ENCODE data around the gene TSPEAR.

TSPEAR gene

GRCh38 chr21:44644878-44645277, 66.5 kb downstream of the TSPEAR start:
- no peak overlapping the region for H3K4me3 ChIP-seq (ENCODE audit: low read depth, low read length, poor library complexity, severe bottlenecking)

GRCh38 chr21:44643741-44644310, 67.5 kb downstream of the TSPEAR start:
- Histone ChIP-seq H3K9ac (ENCODE audit: low read length) (no peak overlapping the region), H3K36me3 (ENCODE audit: insufficient read depth, low read length) (no peaks in the 10 kb centered on the region), H3K4me3 (ENCODE audit: low read depth, low read length, poor library complexity, severe bottlenecking) (no peak overlapping the region), H4K20me1 (ENCODE audit: insufficient read depth, low read length) (no peaks in the 10 kb centered on the region), H3K9me2 (ENCODE audit: low read depth, low read length) (no peaks in the 10 kb centered on the region), H3K9me3 (ENCODE audit: low read length) (peaks cover 8% of the 10 kb centered on the region), H3K4me1 (ENCODE audit: insufficient read depth, low read length, severe bottlenecking) (no peaks in the 10 kb centered on the region), H3F3A (ENCODE audit: insufficient read depth, low read length) (no peaks in the 10 kb centered on the region), H2AFZ (ENCODE audit: low read length) (no peak overlapping the region), H3K4me2 (ENCODE audit: low read length) (no peak overlapping the region), H3K27ac (ENCODE audit: low read depth, low read length, poor library complexity, severe bottlenecking) (no peak overlapping the region), H3K79me2 (ENCODE audit: insufficient read depth, low read length) (no peaks in the 10 kb centered on the region), H3K27me3 (ENCODE audit: insufficient read depth, low read length) (no peaks in the 10 kb centered on the region)
- TF ChIP-seq CTCF (IDR thresholded peaks at IDR 0.05; ENCODE audit: low read length) (no peak), EZH2 (IDR thresholded peaks at IDR 0.05; ENCODE audit: borderline replicate concordance, low read length) (no peak)

More at GRCh38 chr21:44644878-44645277, 66.5 kb downstream of the TSPEAR start:
- no peaks in the 10 kb centered on the region for H3K36me3 ChIP-seq (ENCODE audit: insufficient read depth, low read length)
- H3K9me2 ChIP-seq (ENCODE audit: low read depth, low read length) = no peaks in the 10 kb centered on the region
- H3K27me3 ChIP-seq (ENCODE audit: insufficient read depth, low read length) = no peaks in the 10 kb centered on the region
- no peak overlapping the region for H3K9ac ChIP-seq (ENCODE audit: low read length)
- no peaks in the 10 kb centered on the region for H4K20me1 ChIP-seq (ENCODE audit: insufficient read depth, low read length)
- no peak overlapping the region for H3K27ac ChIP-seq (ENCODE audit: low read depth, low read length, poor library complexity, severe bottlenecking)
- H3K4me2 ChIP-seq (ENCODE audit: low read length) = no peak overlapping the region
- no peak overlapping the region for H2AFZ ChIP-seq (ENCODE audit: low read length)
- H3K79me2 ChIP-seq (ENCODE audit: insufficient read depth, low read length) = no peaks in the 10 kb centered on the region
- peaks cover 8% of the 10 kb centered on the region for H3K9me3 ChIP-seq (ENCODE audit: low read length)
- no peaks in the 10 kb centered on the region for H3F3A ChIP-seq (ENCODE audit: insufficient read depth, low read length)
- H3K4me1 ChIP-seq (ENCODE audit: insufficient read depth, low read length, severe bottlenecking) = no peaks in the 10 kb centered on the region
- TF ChIP-seq EZH2 (IDR thresholded peaks at IDR 0.05; ENCODE audit: borderline replicate concordance, low read length) = no peak
- no peak for TF ChIP-seq CTCF (IDR thresholded peaks at IDR 0.05; ENCODE audit: low read length)

GRCh38 chr21:44640761-44641160, 70.6 kb downstream of the TSPEAR start:
- Histone ChIP-seq H3K27ac (ENCODE audit: low read depth, low read length, poor library complexity, severe bottlenecking) (no peak overlapping the region), H3K4me1 (ENCODE audit: insufficient read depth, low read length, severe bottlenecking) (no peaks in the 10 kb centered on the region), H3K27me3 (ENCODE audit: insufficient read depth, low read length) (no peaks in the 10 kb centered on the region), H3K9ac (ENCODE audit: low read length) (no peak overlapping the region), H3K4me3 (ENCODE audit: low read depth, low read length, poor library complexity, severe bottlenecking) (no peak overlapping the region), H4K20me1 (ENCODE audit: insufficient read depth, low read length) (no peaks in the 10 kb centered on the region), H3K36me3 (ENCODE audit: insufficient read depth, low read length) (no peaks in the 10 kb centered on the region), H3K9me3 (ENCODE audit: low read length) (peaks cover 8% of the 10 kb centered on the region), H3F3A (ENCODE audit: insufficient read depth, low read length) (no peaks in the 10 kb centered on the region), H3K79me2 (ENCODE audit: insufficient read depth, low read length) (no peaks in the 10 kb centered on the region), H3K4me2 (ENCODE audit: low read length) (no peak overlapping the region), H2AFZ (ENCODE audit: low read length) (no peak overlapping the region), H3K9me2 (ENCODE audit: low read depth, low read length) (no peaks in the 10 kb centered on the region)
- TF ChIP-seq EZH2 (IDR thresholded peaks at IDR 0.05; ENCODE audit: borderline replicate concordance, low read length) = no peak
- TF ChIP-seq CTCF (IDR thresholded peaks at IDR 0.05; ENCODE audit: low read length) = no peak
